Upper lobe of left lung (tissue), 6 donors: Measurements from ENCODE around the gene TRAF2. TPM values are rescaled to one million over a fixed set of nuclear protein-coding genes. Genes with fewer than 3 reads are reported as not detected.

Experiments used
- ATAC-seq, 2 donors: fragments of 200-7000 bp; cut with Tn5 transposase; one replicate each; pipeline ENCODE4 v1.9.1; 2022; ENCODE audit warnings: mild to moderate bottlenecking in 2 of 2, moderate library complexity in 2 of 2; ENCODE audit not compliant: low FRiP score in 2 of 2
- DNase-seq, 2 donors: peaks; one replicate each; pipeline ENCODE4 v3.0.0-alpha.2; 2019 to 2020
- H3K27ac ChIP-seq, 4 donors: fragments of 200-600 bp; sonication (generic); one replicate each; pipeline ENCODE4 v1.5.1; 2016 to 2019
- H3K27me3 ChIP-seq, 4 donors: fragments of 200-600 bp; sonication (generic); one replicate each; pipeline ENCODE4 v1.5.1; 2017 to 2019
- H3K36me3 ChIP-seq, 4 donors: fragments of 200-600 bp; sonication (generic); one replicate each; pipeline ENCODE4 v1.5.1; 2016 to 2019
- H3K4me1 ChIP-seq, 4 donors: fragments of 200-600 bp; sonication (generic); one replicate each; pipeline ENCODE4 v1.5.1; 2018 to 2019
- H3K4me3 ChIP-seq, 4 donors: fragments of 200-600 bp; sonication (generic); one replicate each; pipeline ENCODE4 v1.5.1; 2017 to 2019; ENCODE audit warnings: mild to moderate bottlenecking in 2 of 4, moderate library complexity in 1 of 4
- H3K9me3 ChIP-seq, 4 donors: fragments of 200-600 bp; sonication (generic); one replicate each; pipeline ENCODE4 v1.5.1; 2018 to 2019
- EP300 ChIP-seq, 4 donors: sonication (generic); formaldehyde crosslinking; IDR thresholded peaks; one replicate each; pipeline ENCODE4 v1.5.1; 2017; ENCODE audit warnings: antibody characterized with exemption in 4 of 4, control low read depth in 2 of 4
- POLR2A ChIP-seq, 4 donors: fragments of 450-650 bp; IDR thresholded peaks; one replicate each; pipeline ENCODE4 v1.5.1; 2016 to 2017; ENCODE audit warnings: antibody characterized with exemption in 4 of 4, mild to moderate bottlenecking in 2 of 4
- POLR2AphosphoS5 ChIP-seq, 2 donors: sonication (generic); formaldehyde crosslinking; IDR thresholded peaks; one replicate each; pipeline ENCODE4 v1.5.1; 2017; ENCODE audit warnings: antibody characterized with exemption in 2 of 2
- WGBS, 2 donors: methylation state at CpG; one replicate each; pipeline ENCODE4 v1.1.5; 2017 to 2018; 5-methylcytosine and 5-hydroxymethylcytosine counted together
- total RNA-seq, 6 donors: library from RNA; depleted of rRNA in 4 of 6; stranded (reverse); fragments of >200 nt in 4 of 6; gene quantifications; one replicate each; pipeline versions ENCODE4 v1.1.0 to v1.2.1, GENCODE V29; 2016 to 2021
- TF ChIP-seq, protein P1 (sequence below), 6 experiments: fragments of 450-650 bp in 4 of 6; fragments of 200-600 bp in 2 of 6; sonication (generic) in 2 of 6; IDR thresholded peaks; one replicate each; pipeline ENCODE4 v1.5.1; 2016 to 2019; ENCODE audit warnings: antibody characterized with exemption in 6 of 6
- donor health status: DM: no; HTN: no; CAD: no; lungs with moderate emphysema.
- donor health status: DM: no; HTN: yes; CAD: no; lungs with severe emphysema.

The TRAF2 gene
- total RNA-seq, 6 donors from 2014 or later: 10.6 to 20.8 (median 13.4) TPM

DNA sequence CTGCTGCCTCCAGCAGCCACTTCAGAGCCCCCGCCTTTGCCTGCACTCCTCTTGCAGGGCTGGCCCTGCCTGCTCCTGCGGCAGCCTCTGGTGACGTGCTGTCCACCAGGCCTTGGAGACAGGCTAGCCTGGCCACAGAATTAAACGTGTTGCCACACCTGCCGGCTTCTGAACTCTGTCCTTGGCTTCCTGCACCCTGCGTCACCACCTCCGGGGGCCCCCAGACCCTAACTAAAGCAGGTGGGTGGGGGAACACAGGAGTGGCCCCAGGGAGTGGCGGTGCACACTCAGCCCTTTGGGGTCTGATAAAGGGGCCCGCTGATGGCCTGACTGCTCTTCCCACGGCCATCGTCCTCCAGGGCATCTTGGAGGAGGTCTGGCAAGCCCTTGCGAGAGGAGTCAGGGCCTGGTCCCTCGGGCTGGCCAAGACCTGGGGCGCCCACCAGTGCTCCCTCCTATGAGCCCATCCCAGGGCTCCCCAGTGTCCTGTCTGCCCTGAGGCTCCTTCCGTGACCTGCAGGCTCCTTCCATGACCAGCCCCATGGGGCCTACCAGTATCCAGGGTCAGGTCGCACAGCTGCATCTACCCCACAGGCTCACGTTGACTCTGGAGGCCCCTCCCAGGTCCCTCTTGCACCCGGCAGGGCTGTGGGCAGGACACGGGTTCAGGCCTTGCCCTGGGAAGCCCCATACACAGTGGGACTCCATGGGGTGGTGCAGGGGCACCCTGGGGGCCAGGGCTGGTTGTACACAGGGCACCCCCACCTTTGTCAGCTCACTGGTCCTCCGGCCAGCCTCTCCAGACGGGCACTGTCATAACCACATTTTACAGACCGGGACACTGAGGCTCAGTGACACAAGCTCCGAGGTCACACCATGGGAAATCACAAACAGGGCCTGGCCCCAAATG lies 35.2 kb upstream of the TRAF2 start:
- Histone ChIP-seq H3K4me3 (no peak overlapping the region), H3K27ac (no peak overlapping the region), H3K27me3 (peaks cover 0 to 19% (median 14%) of the 10 kb centered on the region in 4 donors), H3K4me1 (peaks cover 31 to 43% (median 36%) of the 10 kb centered on the region in 4 donors), H3K9me3 (no peaks in the 10 kb centered on the region), H3K36me3 (peaks cover 0 to 14% (median 8%) of the 10 kb centered on the region in 4 donors)
- DNase-seq (peak in 1 of 2 donors; percentile 61), ATAC-seq (no peak)
- TF ChIP-seq POLR2AphosphoS5 (IDR thresholded peaks at IDR 0.05) (no peak), POLR2A (IDR thresholded peaks at IDR 0.05) (no peak), EP300 (IDR thresholded peaks at IDR 0.05) (no peak)
- TF ChIP-seq, protein P1, sequence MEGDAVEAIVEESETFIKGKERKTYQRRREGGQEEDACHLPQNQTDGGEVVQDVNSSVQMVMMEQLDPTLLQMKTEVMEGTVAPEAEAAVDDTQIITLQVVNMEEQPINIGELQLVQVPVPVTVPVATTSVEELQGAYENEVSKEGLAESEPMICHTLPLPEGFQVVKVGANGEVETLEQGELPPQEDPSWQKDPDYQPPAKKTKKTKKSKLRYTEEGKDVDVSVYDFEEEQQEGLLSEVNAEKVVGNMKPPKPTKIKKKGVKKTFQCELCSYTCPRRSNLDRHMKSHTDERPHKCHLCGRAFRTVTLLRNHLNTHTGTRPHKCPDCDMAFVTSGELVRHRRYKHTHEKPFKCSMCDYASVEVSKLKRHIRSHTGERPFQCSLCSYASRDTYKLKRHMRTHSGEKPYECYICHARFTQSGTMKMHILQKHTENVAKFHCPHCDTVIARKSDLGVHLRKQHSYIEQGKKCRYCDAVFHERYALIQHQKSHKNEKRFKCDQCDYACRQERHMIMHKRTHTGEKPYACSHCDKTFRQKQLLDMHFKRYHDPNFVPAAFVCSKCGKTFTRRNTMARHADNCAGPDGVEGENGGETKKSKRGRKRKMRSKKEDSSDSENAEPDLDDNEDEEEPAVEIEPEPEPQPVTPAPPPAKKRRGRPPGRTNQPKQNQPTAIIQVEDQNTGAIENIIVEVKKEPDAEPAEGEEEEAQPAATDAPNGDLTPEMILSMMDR (IDR thresholded peaks at IDR 0.05): no peak
- 87 to 92% methylated on average over 11 to 19 of the region's 23 CpGs for WGBS, 2 donors

DNA sequence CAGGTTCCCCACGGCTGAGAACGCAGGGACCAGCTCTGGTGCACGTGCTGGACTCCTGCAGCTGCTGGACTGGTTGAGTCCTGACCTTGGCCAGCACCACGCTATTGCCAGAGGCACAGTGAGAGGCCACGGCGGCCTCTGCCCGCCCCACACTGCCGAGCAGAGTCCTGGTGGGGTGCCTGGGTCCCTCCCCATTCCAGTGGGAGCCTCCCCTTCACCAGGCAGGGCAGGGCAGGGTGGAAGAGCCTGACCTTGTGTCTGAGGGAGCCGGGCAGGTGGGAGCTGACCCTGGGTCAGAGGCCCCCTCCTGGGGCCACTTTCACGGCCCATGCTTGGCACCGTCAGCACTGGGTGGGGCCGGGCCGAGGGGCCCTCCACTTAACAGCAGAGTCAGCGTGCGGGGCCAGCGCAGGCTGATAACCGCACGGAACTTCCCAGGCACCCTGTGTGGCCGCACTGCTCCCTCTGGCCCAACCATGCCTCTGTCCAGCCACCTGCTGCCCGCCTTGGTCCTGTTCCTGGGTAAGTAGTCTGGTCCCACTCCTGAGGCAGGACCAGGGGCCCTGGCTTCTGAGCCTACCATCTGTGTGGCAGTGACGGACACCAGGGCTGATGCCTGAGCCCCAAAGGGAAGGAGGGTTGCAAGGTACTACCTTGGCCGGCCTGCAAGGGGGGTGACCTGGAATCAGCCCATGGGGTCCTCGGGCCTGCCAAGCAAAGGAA lies 34.2 kb upstream of the TRAF2 start, which contains the start of gene MAMDC4:
Gene MAMDC4, plus strand, starts transcription at position 406 of the 723 bp plus-strand sequence. Its CDS starts 71 bp downstream, at position 477.
- 84 to 89% methylated on average over 6 to 22 of the region's 23 CpGs for WGBS, 2 donors
- Histone ChIP-seq H3K36me3 (peaks cover 0 to 14% (median 8%) of the 10 kb centered on the region in 4 donors), H3K27me3 (peaks cover 0 to 10% (median 5%) of the 10 kb centered on the region in 4 donors), H3K4me3 (no peak within 1 kb of the TSS), H3K9me3 (no peaks in the 10 kb centered on the region), H3K27ac (no peak within 1 kb of the TSS), H3K4me1 (peaks cover 23 to 34% (median 27%) of the 10 kb centered on the region in 4 donors)
- ATAC-seq: no peak
- no peak for TF ChIP-seq POLR2AphosphoS5 (IDR thresholded peaks at IDR 0.05)
- no peak for TF ChIP-seq POLR2A (IDR thresholded peaks at IDR 0.05)
- no peak for TF ChIP-seq EP300 (IDR thresholded peaks at IDR 0.05)
- TF ChIP-seq, protein P1 (IDR thresholded peaks at IDR 0.05): no peak
- DNase-seq: peak in 1 of 2 donors; percentile 82

DNA sequence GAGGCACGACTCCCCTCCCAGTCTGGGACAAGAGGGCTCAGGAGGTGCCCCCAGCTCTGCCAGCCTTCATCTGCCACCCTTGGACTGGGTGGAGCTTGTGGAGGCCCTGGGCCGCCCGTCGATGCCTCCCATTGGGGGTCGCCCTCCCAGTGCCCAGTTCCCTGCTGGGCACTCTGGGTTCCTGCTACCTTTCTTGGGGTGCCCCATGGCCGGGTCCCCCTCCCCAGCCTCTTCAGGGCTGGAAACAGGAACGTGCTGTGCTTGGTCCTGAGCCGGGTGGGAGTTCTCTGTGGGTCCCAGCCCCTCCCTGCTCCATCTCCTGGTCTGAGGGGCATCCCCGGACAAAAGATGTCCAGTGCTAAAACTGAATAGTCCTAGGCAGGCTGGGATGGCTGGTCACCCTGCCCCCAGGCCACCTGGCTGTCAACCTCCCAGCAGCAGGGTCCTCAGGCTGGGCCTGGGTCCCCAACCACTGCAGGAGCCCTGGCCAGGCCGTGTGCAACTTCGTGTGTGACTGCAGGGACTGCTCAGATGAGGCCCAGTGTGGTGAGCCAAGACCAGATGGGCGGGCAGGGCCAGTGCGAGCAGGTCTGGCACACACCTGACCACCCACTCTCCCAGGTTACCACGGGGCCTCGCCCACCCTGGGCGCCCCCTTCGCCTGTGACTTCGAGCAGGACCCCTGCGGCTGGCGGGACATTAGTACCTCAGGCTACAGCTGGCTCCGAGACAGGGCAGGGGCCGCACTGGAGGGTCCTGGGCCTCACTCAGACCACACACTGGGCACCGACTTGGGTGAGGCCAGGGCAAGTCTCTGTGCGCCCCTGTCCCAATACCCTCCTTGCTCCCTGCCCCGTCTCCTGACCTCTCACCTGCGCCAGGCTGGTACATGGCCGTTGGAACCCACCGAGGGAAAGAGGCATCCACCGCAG lies 33.4 kb upstream of the TRAF2 start:
- DNase-seq (peak in 1 of 2 donors; percentile 75), ATAC-seq (no peak)
- H3K4me1 ChIP-seq: peaks cover 15 to 25% (median 18%) of the 10 kb centered on the region in 4 donors
- H3K4me3 ChIP-seq: no peak overlapping the region
- 82 to 91% methylated on average over 7 to 24 of the region's 29 CpGs for WGBS, 2 donors
- peaks cover 0 to 14% (median 8%) of the 10 kb centered on the region in 4 donors for H3K36me3 ChIP-seq
- H3K27me3 ChIP-seq: peaks cover 0 to 4% (median 0%) of the 10 kb centered on the region in 4 donors
- TF ChIP-seq POLR2A (IDR thresholded peaks at IDR 0.05) (no peak), POLR2AphosphoS5 (IDR thresholded peaks at IDR 0.05) (no peak), EP300 (IDR thresholded peaks at IDR 0.05) (no peak)
- TF ChIP-seq, protein P1 (IDR thresholded peaks at IDR 0.05): no peak
- no peak overlapping the region for H3K27ac ChIP-seq
- H3K9me3 ChIP-seq: no peaks in the 10 kb centered on the region

DNA sequence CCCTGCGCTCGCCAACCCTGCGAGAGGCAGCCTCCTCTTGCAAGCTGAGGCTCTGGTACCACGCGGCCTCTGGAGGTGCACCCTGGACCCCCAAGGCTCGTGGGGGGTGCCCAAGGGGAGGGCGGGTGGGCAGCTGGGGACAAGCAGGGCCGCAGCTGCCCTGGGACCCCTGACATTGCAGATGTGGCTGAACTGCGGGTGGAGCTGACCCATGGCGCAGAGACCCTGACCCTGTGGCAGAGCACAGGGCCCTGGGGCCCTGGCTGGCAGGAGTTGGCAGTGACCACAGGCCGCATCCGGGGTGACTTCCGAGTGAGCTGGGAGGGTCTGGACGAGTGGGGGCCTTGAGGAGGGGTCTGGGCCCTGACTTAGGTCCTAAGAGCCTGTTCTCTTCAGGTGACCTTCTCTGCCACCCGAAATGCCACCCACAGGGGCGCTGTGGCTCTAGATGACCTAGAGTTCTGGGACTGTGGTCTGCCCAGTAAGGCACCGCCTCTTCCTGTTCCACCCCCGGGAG lies 32.7 kb upstream of the TRAF2 start:
- Histone ChIP-seq H3K4me3 (no peak overlapping the region), H3K27ac (no peak overlapping the region), H3K27me3 (no peaks in the 10 kb centered on the region), H3K9me3 (no peaks in the 10 kb centered on the region), H3K4me1 (peaks cover 11 to 23% (median 13%) of the 10 kb centered on the region in 4 donors), H3K36me3 (peaks cover 0 to 14% (median 8%) of the 10 kb centered on the region in 4 donors)
- TF ChIP-seq, protein P1 (IDR thresholded peaks at IDR 0.05): no peak
- no peak for TF ChIP-seq POLR2AphosphoS5 (IDR thresholded peaks at IDR 0.05)
- no peak for TF ChIP-seq EP300 (IDR thresholded peaks at IDR 0.05)
- TF ChIP-seq POLR2A (IDR thresholded peaks at IDR 0.05): no peak
- no peak for ATAC-seq
- 71 to 80% methylated on average over 4 of the region's 18 CpGs for WGBS, 2 donors
- DNase-seq: no peak
